Hepatocyte (in vitro differentiated cells): ENCODE data around the gene WSCD2.

ENCODE experiments used
- EZH2 ChIP-seq: fragments of 200-600 bp; sonication (generic); IDR thresholded peaks from 2 replicates; pipeline ENCODE4 v1.6.1; 2016; ENCODE audit warnings: antibody characterized with exemption, mild to moderate bottlenecking, borderline replicate concordance
- EZH2phosphoT487 ChIP-seq: fragments of 200-600 bp; sonication (generic); IDR thresholded peaks from one replicate; pipeline ENCODE4 v1.6.1; 2018; ENCODE audit warnings: antibody characterized with exemption, mild to moderate bottlenecking, low read depth, moderate library complexity; ENCODE audit not compliant: unreplicated experiment, severe bottlenecking
- TF ChIP-seq, protein P1 (sequence below): fragments of 200-600 bp; sonication (generic); IDR thresholded peaks from 2 replicates; pipeline ENCODE4 v1.5.1; 2016; ENCODE audit warnings: antibody characterized with exemption, mild to moderate bottlenecking; ENCODE audit not compliant: poor library complexity

DNA sequence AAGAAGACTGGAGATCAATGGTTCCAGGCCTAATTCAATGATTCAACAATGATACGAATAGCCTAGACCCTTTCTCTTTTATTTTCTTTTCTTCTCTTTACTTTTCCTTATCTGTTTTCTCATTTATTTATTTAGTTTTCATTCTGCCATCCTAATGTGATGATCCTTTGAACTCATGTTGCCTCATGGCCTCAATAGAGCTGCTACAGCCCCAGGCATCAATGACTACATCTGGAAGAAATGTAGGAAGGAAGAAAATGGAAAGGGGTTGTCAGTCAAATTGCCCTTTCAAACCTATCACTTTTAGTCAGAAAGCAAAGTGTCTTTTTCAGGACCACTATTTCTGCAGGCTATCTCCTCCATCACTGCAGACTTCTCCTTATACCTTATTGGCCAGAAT lies 140.1 kb downstream of the WSCD2 start:
- TF ChIP-seq EZH2: no peak
- TF ChIP-seq, protein P1, sequence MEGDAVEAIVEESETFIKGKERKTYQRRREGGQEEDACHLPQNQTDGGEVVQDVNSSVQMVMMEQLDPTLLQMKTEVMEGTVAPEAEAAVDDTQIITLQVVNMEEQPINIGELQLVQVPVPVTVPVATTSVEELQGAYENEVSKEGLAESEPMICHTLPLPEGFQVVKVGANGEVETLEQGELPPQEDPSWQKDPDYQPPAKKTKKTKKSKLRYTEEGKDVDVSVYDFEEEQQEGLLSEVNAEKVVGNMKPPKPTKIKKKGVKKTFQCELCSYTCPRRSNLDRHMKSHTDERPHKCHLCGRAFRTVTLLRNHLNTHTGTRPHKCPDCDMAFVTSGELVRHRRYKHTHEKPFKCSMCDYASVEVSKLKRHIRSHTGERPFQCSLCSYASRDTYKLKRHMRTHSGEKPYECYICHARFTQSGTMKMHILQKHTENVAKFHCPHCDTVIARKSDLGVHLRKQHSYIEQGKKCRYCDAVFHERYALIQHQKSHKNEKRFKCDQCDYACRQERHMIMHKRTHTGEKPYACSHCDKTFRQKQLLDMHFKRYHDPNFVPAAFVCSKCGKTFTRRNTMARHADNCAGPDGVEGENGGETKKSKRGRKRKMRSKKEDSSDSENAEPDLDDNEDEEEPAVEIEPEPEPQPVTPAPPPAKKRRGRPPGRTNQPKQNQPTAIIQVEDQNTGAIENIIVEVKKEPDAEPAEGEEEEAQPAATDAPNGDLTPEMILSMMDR: no peak
- no peak for TF ChIP-seq EZH2phosphoT487
